Chondrocyte (in vitro differentiated cells): Measurements from ENCODE around the gene GUK1. TPM values are rescaled to one million over a fixed set of nuclear protein-coding genes. Genes with fewer than 3 reads are reported as not detected.

Source experiments
- DNase-seq: peaks from one replicate; pipeline ENCODE4 v3.0.0; 2021; ENCODE audit warnings: mixed read lengths, low spot score
- H3K27ac Mint-ChIP-seq: one replicate; pipeline ENCODE4 v1.8.0; 2021; ENCODE audit warnings: mild to moderate bottlenecking, moderate library complexity, mixed read lengths; ENCODE audit not compliant: unreplicated experiment
- H3K27me3 Mint-ChIP-seq: 2 replicates; pipeline ENCODE4 v1.8.0; 2021; ENCODE audit warnings: low read depth, mixed read lengths
- H3K36me3 Mint-ChIP-seq: 2 replicates; pipeline ENCODE4 v1.8.0; 2021; ENCODE audit warnings: low read depth, mixed read lengths
- H3K4me1 Mint-ChIP-seq: 2 replicates; pipeline ENCODE4 v1.8.0; 2021; ENCODE audit warnings: low read depth, mild to moderate bottlenecking, mixed read lengths
- H3K4me3 Mint-ChIP-seq: one replicate; pipeline ENCODE4 v1.8.0; 2021; ENCODE audit warnings: mild to moderate bottlenecking, moderate library complexity, mixed read lengths; ENCODE audit not compliant: unreplicated experiment
- H3K9me3 Mint-ChIP-seq: 2 replicates; pipeline ENCODE4 v1.8.0; 2021; ENCODE audit warnings: low read depth, mixed read lengths
- CTCF ChIP-seq: fragments of 200-600 bp; sonication (generic); IDR thresholded peaks from 2 replicates; pipeline ENCODE4 v1.5.0; 2021; ENCODE audit warnings: antibody characterized with exemption, mild to moderate bottlenecking, moderate library complexity
- total RNA-seq: library from RNA; stranded (reverse); gene quantifications from 3 replicates; pipeline ENCODE4 v1.2.1, GENCODE V29; 2021

Gene GUK1
- total RNA-seq, 1 donor from 2014 or later = 196 TPM

GRCh38 chr1:228175316-228176023, 35.4 kb downstream of the GUK1 start:
- no peak for TF ChIP-seq CTCF
- Mint-ChIP-seq H3K27me3 (no peaks in the 10 kb centered on the region), H3K27ac (no peak overlapping the region), H3K36me3 (peaks cover 1% of the 10 kb centered on the region), H3K9me3 (no peaks in the 10 kb centered on the region), H3K4me1 (peaks cover 15% of the 10 kb centered on the region), H3K4me3 (no peak overlapping the region)
- peak; percentile 78 for DNase-seq

GRCh38 chr1:228176024-228176395, 35.9 kb downstream of the GUK1 start:
- no peak overlapping the region for H3K27ac Mint-ChIP-seq
- no peak overlapping the region for H3K4me3 Mint-ChIP-seq
- no peaks in the 10 kb centered on the region for H3K27me3 Mint-ChIP-seq
- no peak for TF ChIP-seq CTCF
- H3K9me3 Mint-ChIP-seq = no peaks in the 10 kb centered on the region
- peaks cover 15% of the 10 kb centered on the region for H3K4me1 Mint-ChIP-seq
- no peak for DNase-seq
- peaks cover 1% of the 10 kb centered on the region for H3K36me3 Mint-ChIP-seq

DNA sequence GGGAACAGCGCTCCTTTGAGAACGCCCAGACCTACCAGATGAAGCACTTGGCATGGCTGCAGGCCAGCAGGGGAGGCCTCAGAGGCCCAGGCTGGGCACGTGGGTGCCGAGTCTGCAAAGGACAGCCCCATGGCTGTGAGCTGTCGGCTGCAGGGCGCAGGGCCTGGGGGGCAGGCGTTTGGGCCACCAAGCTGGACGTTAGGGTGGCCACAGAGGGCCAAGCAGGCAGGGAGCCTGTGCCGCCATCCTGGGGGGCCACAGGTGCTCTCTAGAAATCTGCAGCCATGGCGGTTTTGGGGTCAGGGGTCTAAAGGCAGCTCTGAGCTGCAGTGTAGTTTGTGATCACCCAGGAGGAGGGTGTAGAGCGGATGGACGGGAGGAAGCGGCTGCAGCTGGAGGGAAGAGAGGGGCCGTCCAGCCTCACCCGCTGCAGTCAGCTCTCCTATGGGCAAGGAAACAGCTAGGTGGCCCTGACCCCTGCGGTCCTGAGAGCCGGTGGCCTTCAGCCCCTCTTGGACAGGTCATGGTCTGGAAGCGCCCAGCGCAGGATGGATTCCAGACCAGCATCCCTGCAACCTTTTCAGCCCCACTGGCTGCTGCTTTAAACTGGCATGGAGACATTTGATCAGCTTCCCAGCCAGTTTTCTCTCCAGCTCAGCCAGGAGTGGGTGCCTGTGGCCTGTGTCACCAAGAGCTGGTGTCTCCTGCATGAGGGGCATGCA, 36.5 kb downstream of the GUK1 start:
- Mint-ChIP-seq H3K27ac (no peak overlapping the region), H3K36me3 (peaks cover 1% of the 10 kb centered on the region), H3K27me3 (no peaks in the 10 kb centered on the region), H3K4me3 (no peak overlapping the region), H3K4me1 (peaks cover 15% of the 10 kb centered on the region), H3K9me3 (no peaks in the 10 kb centered on the region)
- DNase-seq = peak; percentile 81
- TF ChIP-seq CTCF = no peak

DNA sequence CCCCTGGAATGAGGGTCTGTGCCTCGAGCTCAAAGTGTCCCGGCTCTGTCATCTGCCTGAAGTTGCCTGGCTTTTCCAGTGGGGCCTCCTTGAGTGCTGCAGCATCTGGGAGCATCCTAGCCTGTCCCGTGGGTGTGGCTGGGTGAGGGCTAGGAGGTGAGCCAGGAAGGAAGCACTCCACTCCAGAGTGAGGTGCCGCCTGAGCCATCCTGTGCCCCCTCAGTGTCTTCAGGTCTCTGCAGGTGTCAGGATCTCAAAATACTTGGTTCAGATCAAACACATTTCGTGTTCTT, 37.0 kb downstream of the GUK1 start:
- Mint-ChIP-seq H3K27me3 (no peaks in the 10 kb centered on the region), H3K4me3 (no peak overlapping the region), H3K36me3 (peaks cover 1% of the 10 kb centered on the region), H3K9me3 (no peaks in the 10 kb centered on the region), H3K4me1 (peaks cover 15% of the 10 kb centered on the region), H3K27ac (no peak overlapping the region)
- DNase-seq = peak; percentile 54
- TF ChIP-seq CTCF = no peak

DNA sequence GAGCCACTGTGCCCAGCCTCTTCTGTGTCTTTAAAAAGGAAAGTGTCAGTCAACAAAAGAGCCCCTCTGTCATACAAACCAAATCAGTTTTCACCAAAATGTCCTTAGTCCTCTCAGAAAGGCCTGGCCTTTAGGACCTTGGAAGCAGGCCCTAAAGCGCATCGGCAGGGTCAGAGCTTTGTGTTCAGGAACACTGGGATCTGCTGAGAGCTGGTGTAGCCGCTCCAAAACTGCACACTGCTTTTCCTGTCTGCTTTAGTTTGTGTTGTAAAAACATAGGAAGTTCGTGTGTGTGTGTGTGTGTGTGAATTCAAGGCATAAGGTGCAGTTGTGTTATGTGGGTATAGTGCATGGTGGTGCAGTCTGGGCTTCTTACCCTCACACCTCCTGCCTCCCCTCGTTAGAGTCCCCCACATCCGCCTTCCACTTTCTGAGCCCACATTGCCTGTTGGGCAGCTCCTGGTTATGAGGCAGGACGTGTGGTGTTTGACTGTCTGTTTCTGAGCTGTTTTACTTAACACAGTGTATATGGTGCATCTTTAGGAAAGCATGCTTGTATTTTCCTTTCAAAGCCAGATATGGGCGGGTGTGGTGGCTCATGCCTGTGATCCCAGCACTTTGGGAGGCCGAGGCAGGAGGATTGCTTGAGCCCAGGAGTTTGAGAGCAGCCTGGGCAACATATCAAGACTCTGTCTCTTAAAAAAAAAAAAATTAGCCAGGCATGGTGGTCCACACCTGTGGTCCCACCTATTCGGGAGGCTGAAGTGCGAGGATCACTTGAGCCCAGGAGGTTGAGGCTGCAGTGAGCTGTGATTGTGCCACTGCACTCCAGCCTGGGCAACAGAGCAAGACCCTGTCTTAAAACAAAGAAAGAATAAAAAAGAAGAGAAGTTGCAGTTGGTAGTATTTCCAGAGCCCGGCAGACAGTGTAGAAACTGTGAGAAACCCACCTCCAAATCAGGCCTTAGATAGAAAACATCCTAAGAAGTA, 37.9 kb downstream of the GUK1 start:
- Mint-ChIP-seq H3K4me3 (no peak overlapping the region), H3K9me3 (no peaks in the 10 kb centered on the region), H3K27me3 (no peaks in the 10 kb centered on the region), H3K36me3 (peaks cover 1% of the 10 kb centered on the region), H3K4me1 (peaks cover 15% of the 10 kb centered on the region), H3K27ac (peak overlapping the region; percentile 69)
- peak; percentile 37 for DNase-seq
- TF ChIP-seq CTCF = no peak
